K562 (cell line): ENCODE data around the gene SBK1. TPM values are rescaled to one million over a fixed set of nuclear protein-coding genes. Genes with fewer than 3 reads are reported as not detected.

Experiments used
- ARNT ChIP-seq, 2 experiments: fragments of 450-650 bp; IDR thresholded peaks; 2 replicates each; pipeline ENCODE4 v1.6.1; 2016; ENCODE audit warnings: mild to moderate bottlenecking in 1 of 2
- DMBX1 ChIP-seq: fragments of 250-450 bp; sonication (Bioruptor Pico); IDR thresholded peaks from 2 replicates; pipeline ENCODE4 v1.8.0; 2022; ENCODE audit warnings: inconsistent platforms, mild to moderate bottlenecking, moderate library complexity, borderline replicate concordance
- MAFG ChIP-seq: fragments of 450-650 bp; conservative IDR thresholded peaks from 2 replicates; pipeline ENCODE4 v1.6.1; 2016; ENCODE audit warnings: missing genetic modification characterization, missing compliant biosample characterization
- NCOA1 ChIP-seq: fragments of 450-650 bp; IDR thresholded peaks from 2 replicates; pipeline ENCODE4 v1.6.1; 2016; ENCODE audit warnings: low read depth
- NELFE ChIP-seq: IDR thresholded peaks from 2 replicates; pipeline ENCODE4 v1.6.1; 2011; ENCODE audit warnings: mild to moderate bottlenecking; ENCODE audit not compliant: insufficient read depth, insufficient read length
- NR2C2 ChIP-seq, 2 experiments: fragments of 200-800 bp in 1 of 2; sonication (Bioruptor generic) in 1 of 2; sonication (generic) in 1 of 2; formaldehyde crosslinking in 1 of 2; IDR thresholded peaks; 2 replicates each; pipeline versions ENCODE4 v1.6.1 to v1.8.0; 2016 to 2022; ENCODE audit warnings: mild to moderate bottlenecking in 1 of 2, missing compliant biosample characterization in 1 of 2, missing genetic modification characterization in 1 of 2, missing genetic modification reagents in 1 of 2
- RBM25 ChIP-seq: fragments of 200-400 bp; formaldehyde crosslinking; IDR thresholded peaks from 2 replicates; pipeline ENCODE4 v1.6.1; 2018; ENCODE audit warnings: low read length, low read depth, moderate library complexity; ENCODE audit not compliant: severe bottlenecking
- STAG1 ChIP-seq: sonication (generic); formaldehyde crosslinking; IDR thresholded peaks from 2 replicates; pipeline ENCODE4 v1.5.0; 2020; ENCODE audit warnings: missing genetic modification reagents, borderline replicate concordance
- ZNF175 ChIP-seq: fragments of 200-800 bp; sonication (Bioruptor generic); IDR thresholded peaks from 2 replicates; pipeline ENCODE4 v1.6.1; 2016; ENCODE audit warnings: low read depth, mild to moderate bottlenecking, missing genetic modification characterization, missing compliant biosample characterization
- ZNF217 ChIP-seq: sonication (generic); formaldehyde crosslinking; IDR thresholded peaks from 2 replicates; pipeline ENCODE4 v1.8.0; 2022; ENCODE audit warnings: mild to moderate bottlenecking, missing genetic modification reagents
- ZNF224 ChIP-seq: sonication (generic); formaldehyde crosslinking; IDR thresholded peaks from 2 replicates; pipeline ENCODE4 v1.8.0; 2022; ENCODE audit warnings: mild to moderate bottlenecking, missing genetic modification reagents
- ZSCAN29 ChIP-seq: fragments of 450-650 bp; IDR thresholded peaks from 2 replicates; pipeline ENCODE4 v1.6.1; 2017
- polyA plus RNA-seq, 8 experiments: library from polyadenylated mRNA; depleted of rRNA in 4 of 8; stranded (reverse) in 5 of 8; unstranded in 3 of 8; fragments of >200 nt; fragmentation: Nextera tagmentation in 2 of 8; fragmentation: Illumina TruSeq in 1 of 8; extraction: Ambion mirVana in 2 of 8; extraction: Trizol in 1 of 8; gene quantifications; 2 replicates each; pipeline versions ENCODE4 v1.2.1 to v1.2.3, GENCODE V29; 2011 to 2014; ENCODE audit warnings: inconsistent platforms in 1 of 8, missing spikeins in 1 of 8
- total RNA-seq, 7 experiments: library from RNA; depleted of rRNA in 6 of 7; stranded (reverse); fragments of >200 nt in 6 of 7; fragmentation: Illumina TruSeq in 2 of 7; extraction: Trizol in 2 of 7; gene quantifications; 2 replicates each; pipeline versions ENCODE4 v1.2.1 to v1.2.3, GENCODE V29; 2011 to 2021; ENCODE audit warnings: low replicate concordance in 1 of 7
- TF ChIP-seq, protein P1 (sequence below), 2 experiments: IDR thresholded peaks; 2 replicates each; pipeline ENCODE4 v1.6.1; 2011; ENCODE audit warnings: borderline replicate concordance in 1 of 2, control low read depth in 1 of 2, low read depth in 1 of 2, low read length in 1 of 2, mild to moderate bottlenecking in 1 of 2, mixed read lengths in 1 of 2, moderate library complexity in 1 of 2; ENCODE audit not compliant: insufficient read depth in 1 of 2, insufficient read length in 1 of 2, poor library complexity in 1 of 2, severe bottlenecking in 1 of 2; ENCODE audit errors: extremely low read depth in 1 of 2
- TF ChIP-seq, protein P2 (sequence below): sonication (generic); formaldehyde crosslinking; IDR thresholded peaks from 2 replicates; pipeline ENCODE4 v1.8.0; 2022; ENCODE audit warnings: missing genetic modification reagents, mild to moderate bottlenecking, borderline replicate concordance
- TF ChIP-seq, protein P3 (sequence below): fragments of 450-650 bp; formaldehyde crosslinking; conservative IDR thresholded peaks from 2 replicates; pipeline ENCODE4 v1.4.0; 2022; ENCODE audit warnings: mild to moderate bottlenecking, missing genetic modification characterization
- TF ChIP-seq, protein P4 (sequence below): fragments of 200-800 bp; sonication (Bioruptor generic); IDR thresholded peaks from 2 replicates; pipeline ENCODE4 v1.6.1; 2017; ENCODE audit warnings: missing genetic modification characterization, missing compliant biosample characterization
- TF ChIP-seq, protein P5 (sequence below): fragments of 450-650 bp; IDR thresholded peaks from 2 replicates; pipeline ENCODE4 v1.6.1; 2017; ENCODE audit warnings: antibody characterized with exemption

SBK1 gene
- total and polyA plus RNA-seq, 9 of the 15 experiments (the other 6 are each of a cell fraction or from before 2014, with no cell fraction given): 0.01 to 0.07 (median 0.03) TPM; not detected in 6

DNA sequence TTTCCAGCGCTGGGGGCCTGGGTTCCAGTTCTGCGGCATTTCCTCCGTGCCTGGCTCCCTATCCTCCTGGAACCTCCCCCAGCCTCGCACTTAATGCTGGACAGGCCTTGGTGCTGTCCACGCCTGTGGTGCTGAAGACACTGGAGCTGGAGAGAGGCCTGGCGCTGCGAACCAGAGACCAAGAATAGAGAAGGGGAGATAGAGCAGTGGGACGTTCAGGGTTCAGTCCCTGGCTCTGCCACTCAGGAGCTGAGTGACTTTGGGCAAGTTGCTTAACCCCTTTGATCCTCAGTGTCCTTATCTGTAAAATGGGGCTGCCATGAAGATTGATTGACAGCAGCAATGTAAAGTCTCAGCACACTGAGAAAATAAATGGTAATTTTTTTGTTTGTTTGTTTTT is 11.9 kb downstream of the SBK1 start (continued):
- TF ChIP-seq, protein P1, sequence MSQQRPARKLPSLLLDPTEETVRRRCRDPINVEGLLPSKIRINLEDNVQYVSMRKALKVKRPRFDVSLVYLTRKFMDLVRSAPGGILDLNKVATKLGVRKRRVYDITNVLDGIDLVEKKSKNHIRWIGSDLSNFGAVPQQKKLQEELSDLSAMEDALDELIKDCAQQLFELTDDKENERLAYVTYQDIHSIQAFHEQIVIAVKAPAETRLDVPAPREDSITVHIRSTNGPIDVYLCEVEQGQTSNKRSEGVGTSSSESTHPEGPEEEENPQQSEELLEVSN (IDR thresholded peaks at IDR 0.05; ENCODE audit: borderline replicate concordance in 1 of 2, extremely low read depth in 1 of 2, insufficient read depth in 1 of 2, insufficient read length in 1 of 2, low read depth in 1 of 2, low read length in 1 of 2, poor library complexity in 1 of 2, severe bottlenecking in 1 of 2): peak in 1 of 2 experiments; percentile 32
- 0 out of 2 replicates have a peak, but pooled peaks have one; percentile 57 for TF ChIP-seq ZNF175
- TF ChIP-seq NELFE: no peak
- peak; percentile 71; the same call in 1 of the 2 replicates for TF ChIP-seq DMBX1 (CRISPR knock-in tag)
- TF ChIP-seq RBM25: peak; percentile 8
- TF ChIP-seq ZNF217: no peak
- TF ChIP-seq, protein P2, sequence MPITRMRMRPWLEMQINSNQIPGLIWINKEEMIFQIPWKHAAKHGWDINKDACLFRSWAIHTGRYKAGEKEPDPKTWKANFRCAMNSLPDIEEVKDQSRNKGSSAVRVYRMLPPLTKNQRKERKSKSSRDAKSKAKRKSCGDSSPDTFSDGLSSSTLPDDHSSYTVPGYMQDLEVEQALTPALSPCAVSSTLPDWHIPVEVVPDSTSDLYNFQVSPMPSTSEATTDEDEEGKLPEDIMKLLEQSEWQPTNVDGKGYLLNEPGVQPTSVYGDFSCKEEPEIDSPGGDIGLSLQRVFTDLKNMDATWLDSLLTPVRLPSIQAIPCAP (CRISPR knock-in tag): no peak
- TF ChIP-seq, protein P3, sequence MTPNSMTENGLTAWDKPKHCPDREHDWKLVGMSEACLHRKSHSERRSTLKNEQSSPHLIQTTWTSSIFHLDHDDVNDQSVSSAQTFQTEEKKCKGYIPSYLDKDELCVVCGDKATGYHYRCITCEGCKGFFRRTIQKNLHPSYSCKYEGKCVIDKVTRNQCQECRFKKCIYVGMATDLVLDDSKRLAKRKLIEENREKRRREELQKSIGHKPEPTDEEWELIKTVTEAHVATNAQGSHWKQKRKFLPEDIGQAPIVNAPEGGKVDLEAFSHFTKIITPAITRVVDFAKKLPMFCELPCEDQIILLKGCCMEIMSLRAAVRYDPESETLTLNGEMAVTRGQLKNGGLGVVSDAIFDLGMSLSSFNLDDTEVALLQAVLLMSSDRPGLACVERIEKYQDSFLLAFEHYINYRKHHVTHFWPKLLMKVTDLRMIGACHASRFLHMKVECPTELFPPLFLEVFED: no peak
- TF ChIP-seq, protein P4, sequence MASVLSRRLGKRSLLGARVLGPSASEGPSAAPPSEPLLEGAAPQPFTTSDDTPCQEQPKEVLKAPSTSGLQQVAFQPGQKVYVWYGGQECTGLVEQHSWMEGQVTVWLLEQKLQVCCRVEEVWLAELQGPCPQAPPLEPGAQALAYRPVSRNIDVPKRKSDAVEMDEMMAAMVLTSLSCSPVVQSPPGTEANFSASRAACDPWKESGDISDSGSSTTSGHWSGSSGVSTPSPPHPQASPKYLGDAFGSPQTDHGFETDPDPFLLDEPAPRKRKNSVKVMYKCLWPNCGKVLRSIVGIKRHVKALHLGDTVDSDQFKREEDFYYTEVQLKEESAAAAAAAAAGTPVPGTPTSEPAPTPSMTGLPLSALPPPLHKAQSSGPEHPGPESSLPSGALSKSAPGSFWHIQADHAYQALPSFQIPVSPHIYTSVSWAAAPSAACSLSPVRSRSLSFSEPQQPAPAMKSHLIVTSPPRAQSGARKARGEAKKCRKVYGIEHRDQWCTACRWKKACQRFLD: peak; percentile 72; the same call in 1 of the 2 replicates
- peak; percentile 85; the same call in 1 of the 2 replicates for TF ChIP-seq ZNF224 (CRISPR knock-in tag)
- TF ChIP-seq, protein P5, sequence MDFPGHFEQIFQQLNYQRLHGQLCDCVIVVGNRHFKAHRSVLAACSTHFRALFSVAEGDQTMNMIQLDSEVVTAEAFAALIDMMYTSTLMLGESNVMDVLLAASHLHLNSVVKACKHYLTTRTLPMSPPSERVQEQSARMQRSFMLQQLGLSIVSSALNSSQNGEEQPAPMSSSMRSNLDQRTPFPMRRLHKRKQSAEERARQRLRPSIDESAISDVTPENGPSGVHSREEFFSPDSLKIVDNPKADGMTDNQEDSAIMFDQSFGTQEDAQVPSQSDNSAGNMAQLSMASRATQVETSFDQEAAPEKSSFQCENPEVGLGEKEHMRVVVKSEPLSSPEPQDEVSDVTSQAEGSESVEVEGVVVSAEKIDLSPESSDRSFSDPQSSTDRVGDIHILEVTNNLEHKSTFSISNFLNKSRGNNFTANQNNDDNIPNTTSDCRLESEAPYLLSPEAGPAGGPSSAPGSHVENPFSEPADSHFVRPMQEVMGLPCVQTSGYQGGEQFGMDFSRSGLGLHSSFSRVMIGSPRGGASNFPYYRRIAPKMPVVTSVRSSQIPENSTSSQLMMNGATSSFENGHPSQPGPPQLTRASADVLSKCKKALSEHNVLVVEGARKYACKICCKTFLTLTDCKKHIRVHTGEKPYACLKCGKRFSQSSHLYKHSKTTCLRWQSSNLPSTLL: no peak
- TF ChIP-seq NCOA1: peak; percentile 91
- TF ChIP-seq MAFG (tag): no peak
- TF ChIP-seq STAG1: peak; percentile 58; the same call in 1 of the 2 replicates
- TF ChIP-seq ZSCAN29: no peak
- TF ChIP-seq NR2C2 (CRISPR knock-in tag; IDR thresholded peaks at IDR 0.05): peak; percentile 70
- no peak for TF ChIP-seq NR2C2 (tag; IDR thresholded peaks at IDR 0.05)
- no peak for TF ChIP-seq ARNT (IDR thresholded peaks at IDR 0.05)
